Cardiac muscle cell (in vitro differentiated cells and primary cell): Measurements from ENCODE around the gene ABI3BP. TPM values are rescaled to one million over a fixed set of nuclear protein-coding genes. Genes with fewer than 3 reads are reported as not detected.
A peak's percentile ranks its signal among the peaks of the same experiment; 100 is the strongest.

Experiments
- DNase-seq, 2 donors: peaks; one replicate each; pipeline versions ENCODE4 v3.0.0 to v3.0.0-alpha.2; 2010 to 2017; ENCODE audit warnings: low read depth in 1 of 2, low spot score in 1 of 2
- H3K27ac ChIP-seq: fragments of 200-600 bp; sonication (generic); 2 replicates; pipeline ENCODE4 v1.5.1; 2016
- H3K27me3 ChIP-seq: fragments of 200-600 bp; sonication (generic); 2 replicates; pipeline ENCODE4 v1.6.0; 2016; ENCODE audit warnings: control low read depth
- H3K36me3 ChIP-seq: fragments of 200-600 bp; sonication (generic); 2 replicates; pipeline ENCODE4 v1.5.1; 2016; ENCODE audit warnings: control low read depth
- H3K4me1 ChIP-seq: fragments of 200-600 bp; sonication (generic); 2 replicates; pipeline ENCODE4 v1.8.1; 2017; ENCODE audit warnings: low read depth, mild to moderate bottlenecking, mixed run types
- H3K4me3 ChIP-seq: fragments of 200-600 bp; sonication (generic); 2 replicates; pipeline ENCODE4 v1.5.1; 2016; ENCODE audit warnings: mild to moderate bottlenecking
- H3K9me3 ChIP-seq: fragments of 200-600 bp; sonication (generic); 2 replicates; pipeline ENCODE4 v1.5.1; 2017; ENCODE audit warnings: low read depth, mild to moderate bottlenecking, control low read depth
- polyA plus RNA-seq: library from polyadenylated mRNA; unstranded; fragments of >200 nt; fragmentation: Nextera tagmentation; extraction: Ambion mirVana; gene quantifications from 2 replicates; pipeline ENCODE4 v1.2.1, GENCODE V29; 2016
- total RNA-seq: library from RNA; depleted of rRNA; stranded (reverse); fragments of >200 nt; gene quantifications from 2 replicates; pipeline ENCODE4 v1.2.3, GENCODE V29; 2016
- TF ChIP-seq, protein P1 (sequence below): IDR thresholded peaks from 2 replicates; pipeline ENCODE4 v1.5.1; 2012; ENCODE audit warnings: low read depth, mild to moderate bottlenecking, low read length

ABI3BP gene, protein sequence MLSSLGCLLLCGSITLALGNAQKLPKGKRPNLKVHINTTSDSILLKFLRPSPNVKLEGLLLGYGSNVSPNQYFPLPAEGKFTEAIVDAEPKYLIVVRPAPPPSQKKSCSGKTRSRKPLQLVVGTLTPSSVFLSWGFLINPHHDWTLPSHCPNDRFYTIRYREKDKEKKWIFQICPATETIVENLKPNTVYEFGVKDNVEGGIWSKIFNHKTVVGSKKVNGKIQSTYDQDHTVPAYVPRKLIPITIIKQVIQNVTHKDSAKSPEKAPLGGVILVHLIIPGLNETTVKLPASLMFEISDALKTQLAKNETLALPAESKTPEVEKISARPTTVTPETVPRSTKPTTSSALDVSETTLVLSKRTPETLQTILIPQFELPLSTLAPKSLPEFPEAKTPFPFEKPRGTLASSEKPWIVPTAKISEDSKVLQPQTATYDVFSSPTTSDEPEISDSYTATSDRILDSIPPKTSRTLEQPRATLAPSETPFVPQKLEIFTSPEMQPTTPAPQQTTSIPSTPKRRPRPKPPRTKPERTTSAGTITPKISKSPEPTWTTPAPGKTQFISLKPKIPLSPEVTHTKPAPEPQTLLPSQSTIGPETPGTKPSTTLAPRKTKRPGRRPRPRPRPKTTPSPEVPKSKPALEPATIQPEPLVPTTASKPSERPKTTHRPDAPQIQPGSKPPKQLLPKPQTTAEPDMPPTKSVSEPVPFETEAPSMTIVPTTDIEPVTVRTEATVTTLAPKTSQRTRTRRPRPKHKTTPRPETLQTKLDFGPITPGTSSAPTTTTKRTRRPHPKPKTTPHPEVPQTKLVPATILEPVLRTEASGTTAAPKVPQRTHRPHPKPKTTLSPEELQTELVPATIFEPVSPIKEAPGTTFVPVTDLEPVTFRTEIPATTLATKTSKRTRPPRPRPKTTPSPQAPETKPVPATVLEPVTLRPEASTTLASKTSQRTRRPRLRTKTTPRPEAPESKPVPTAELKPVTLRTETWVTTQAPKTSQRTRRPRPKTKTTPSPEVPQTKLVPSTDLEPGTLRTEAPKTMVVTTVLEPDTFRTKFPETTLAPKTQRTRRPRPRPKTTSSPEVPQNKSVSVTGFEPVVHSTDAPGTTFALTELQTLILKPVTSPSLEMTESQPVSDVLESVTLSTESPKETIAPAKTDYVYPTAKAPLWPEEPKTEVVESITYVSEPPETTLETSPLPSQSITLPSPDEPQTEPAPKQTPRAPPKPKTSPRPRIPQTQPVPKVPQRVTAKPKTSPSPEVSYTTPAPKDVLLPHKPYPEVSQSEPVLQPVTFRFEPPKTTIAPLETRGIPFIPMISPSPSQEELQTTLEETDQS (N-terminal part only)
- 0.21 and 0.54 TPM in 2 replicates for total RNA-seq
- polyA plus RNA-seq, result 0.92 and 1.5 TPM in 2 replicates

DNA sequence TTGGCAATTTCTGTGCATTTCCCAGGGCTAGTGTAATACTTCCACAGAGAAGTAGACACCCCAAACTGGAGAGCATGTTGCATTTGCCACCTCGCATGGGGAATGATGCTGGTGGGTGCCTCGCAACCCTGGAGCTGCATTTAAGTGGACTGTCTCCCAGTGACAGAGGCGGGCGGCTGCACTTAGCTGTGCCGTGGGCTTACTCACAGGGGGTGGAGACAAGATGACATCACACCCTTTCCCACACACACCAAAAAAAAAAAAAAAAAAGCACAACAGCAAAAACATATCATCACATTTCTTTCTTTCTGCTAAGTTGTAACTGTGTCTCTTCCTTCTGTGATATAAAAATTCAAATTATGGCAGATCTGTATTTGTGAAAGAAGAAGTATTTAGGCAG lies at the start of gene ABI3BP:
ABI3BP (minus strand) TSS at position 113 of the 400 bp plus-strand sequence; CDS start at position 76, 37 bp downstream.
- Histone ChIP-seq H3K27ac (no peak within 1 kb of the TSS), H3K27me3 (no peaks in the 10 kb centered on the region), H3K4me3 (no peak within 1 kb of the TSS), H3K4me1 (no peaks in the 10 kb centered on the region), H3K36me3 (no peaks in the 10 kb centered on the region), H3K9me3 (no peaks in the 10 kb centered on the region)
- DNase-seq, result peak; percentile 23 to 88
- TF ChIP-seq, protein P1, sequence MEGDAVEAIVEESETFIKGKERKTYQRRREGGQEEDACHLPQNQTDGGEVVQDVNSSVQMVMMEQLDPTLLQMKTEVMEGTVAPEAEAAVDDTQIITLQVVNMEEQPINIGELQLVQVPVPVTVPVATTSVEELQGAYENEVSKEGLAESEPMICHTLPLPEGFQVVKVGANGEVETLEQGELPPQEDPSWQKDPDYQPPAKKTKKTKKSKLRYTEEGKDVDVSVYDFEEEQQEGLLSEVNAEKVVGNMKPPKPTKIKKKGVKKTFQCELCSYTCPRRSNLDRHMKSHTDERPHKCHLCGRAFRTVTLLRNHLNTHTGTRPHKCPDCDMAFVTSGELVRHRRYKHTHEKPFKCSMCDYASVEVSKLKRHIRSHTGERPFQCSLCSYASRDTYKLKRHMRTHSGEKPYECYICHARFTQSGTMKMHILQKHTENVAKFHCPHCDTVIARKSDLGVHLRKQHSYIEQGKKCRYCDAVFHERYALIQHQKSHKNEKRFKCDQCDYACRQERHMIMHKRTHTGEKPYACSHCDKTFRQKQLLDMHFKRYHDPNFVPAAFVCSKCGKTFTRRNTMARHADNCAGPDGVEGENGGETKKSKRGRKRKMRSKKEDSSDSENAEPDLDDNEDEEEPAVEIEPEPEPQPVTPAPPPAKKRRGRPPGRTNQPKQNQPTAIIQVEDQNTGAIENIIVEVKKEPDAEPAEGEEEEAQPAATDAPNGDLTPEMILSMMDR, result no peak

DNA sequence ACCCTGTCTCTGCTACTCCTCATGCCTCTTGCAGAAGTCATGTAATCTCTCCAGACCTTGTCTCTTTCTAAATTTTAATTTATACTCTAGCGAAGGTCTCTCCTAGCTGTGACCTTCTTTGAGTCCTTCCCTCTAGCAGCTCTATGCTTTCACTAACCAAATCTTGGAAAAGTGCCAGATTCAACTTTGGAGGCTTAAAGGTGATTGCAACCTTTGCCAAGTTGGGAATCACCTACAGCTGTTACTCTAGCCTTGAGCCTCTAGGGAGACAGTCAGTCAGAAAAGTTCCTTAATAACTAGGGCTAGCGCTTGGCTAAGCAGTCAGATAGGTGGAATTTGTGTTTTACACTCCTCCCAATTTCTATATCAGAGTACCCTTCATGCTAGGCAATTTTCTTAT lies 46.1 kb upstream of the ABI3BP start:
- TF ChIP-seq, protein P1, result no peak
- peak in 1 of 2 donors; percentile 7 for DNase-seq
- H3K27ac ChIP-seq, result no peak overlapping the region
- H3K4me1 ChIP-seq, result no peaks in the 10 kb centered on the region
- no peaks in the 10 kb centered on the region for H3K36me3 ChIP-seq
- H3K27me3 ChIP-seq, result no peaks in the 10 kb centered on the region
- no peaks in the 10 kb centered on the region for H3K9me3 ChIP-seq
- H3K4me3 ChIP-seq, result no peak overlapping the region

DNA sequence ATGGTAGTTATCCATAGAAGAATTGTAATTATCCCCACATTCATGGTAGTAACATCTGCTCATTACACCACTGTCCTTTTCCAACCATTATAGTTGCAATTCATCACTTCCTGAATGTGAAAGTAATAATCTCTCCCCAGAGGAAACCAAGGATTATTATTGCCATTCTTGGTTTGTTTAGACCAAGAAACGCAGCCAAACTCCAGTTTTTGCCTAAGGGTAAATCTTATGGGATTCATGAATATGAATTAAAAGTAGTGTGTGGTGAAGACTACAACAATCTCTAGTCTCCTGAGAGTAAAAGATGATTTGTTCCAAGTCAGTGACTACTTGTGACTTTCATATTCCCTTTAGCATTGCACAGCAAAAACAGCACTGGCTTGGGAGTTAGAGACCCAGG lies 45.7 kb upstream of the ABI3BP start:
- Histone ChIP-seq H3K4me1 (no peaks in the 10 kb centered on the region), H3K4me3 (no peak overlapping the region), H3K9me3 (no peaks in the 10 kb centered on the region), H3K27ac (no peak overlapping the region), H3K36me3 (no peaks in the 10 kb centered on the region), H3K27me3 (no peaks in the 10 kb centered on the region)
- no peak for DNase-seq
- TF ChIP-seq, protein P1, result no peak

DNA sequence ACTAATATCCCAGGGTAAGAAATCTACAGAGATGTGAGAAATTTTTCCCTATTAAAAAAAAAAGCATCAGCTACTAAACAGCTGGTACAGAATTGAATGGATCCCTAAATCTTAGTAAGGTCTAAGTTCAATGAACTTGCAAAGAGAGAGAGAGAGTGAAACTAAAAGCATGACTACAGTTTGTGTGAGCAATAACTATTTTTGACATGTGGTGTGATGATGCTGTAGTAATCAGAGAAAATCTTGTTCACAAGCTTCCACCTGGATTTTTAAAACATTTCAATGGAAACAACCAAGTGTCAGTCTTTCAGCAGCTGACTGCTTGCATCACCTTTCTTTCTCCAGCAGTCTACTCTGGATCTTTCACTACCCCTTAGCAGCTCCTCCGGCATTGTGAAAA lies 45.2 kb upstream of the ABI3BP start:
- Histone ChIP-seq H3K27me3 (no peaks in the 10 kb centered on the region), H3K4me1 (no peaks in the 10 kb centered on the region), H3K36me3 (no peaks in the 10 kb centered on the region), H3K27ac (no peak overlapping the region), H3K4me3 (no peak overlapping the region), H3K9me3 (no peaks in the 10 kb centered on the region)
- TF ChIP-seq, protein P1, result no peak
- no peak for DNase-seq

DNA sequence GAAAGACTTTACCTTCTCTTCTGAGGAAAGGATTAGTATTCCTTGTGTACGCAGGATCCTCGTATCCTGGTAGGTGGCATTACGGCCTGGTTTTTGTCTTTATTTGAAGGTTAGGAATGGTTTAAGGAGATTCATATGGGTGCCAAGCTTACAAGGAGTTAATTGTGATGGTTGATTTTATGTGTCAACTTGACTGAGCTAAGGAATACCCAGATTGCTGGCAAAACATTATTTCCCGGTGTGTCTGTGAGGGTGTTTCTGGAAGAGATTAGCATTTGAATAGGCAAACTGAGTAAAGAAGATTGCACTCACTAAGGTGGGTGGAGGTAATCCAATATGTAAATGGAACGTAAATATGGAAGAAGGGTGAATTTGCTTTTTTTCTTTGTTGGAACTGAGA lies 44.4 kb upstream of the ABI3BP start:
- no peaks in the 10 kb centered on the region for H3K4me1 ChIP-seq
- no peak overlapping the region for H3K27ac ChIP-seq
- no peaks in the 10 kb centered on the region for H3K27me3 ChIP-seq
- H3K9me3 ChIP-seq, result no peaks in the 10 kb centered on the region
- TF ChIP-seq, protein P1, result no peak
- no peaks in the 10 kb centered on the region for H3K36me3 ChIP-seq
- no peak for DNase-seq
- no peak overlapping the region for H3K4me3 ChIP-seq
